ENCODE data around the gene RFPL2. TPM values are rescaled to one million over a fixed set of nuclear protein-coding genes. Genes with fewer than 3 reads are reported as not detected.

The RFPL2 gene
- total and polyA plus RNA-seq, 2 of the 13 experiments (the other 11 are each of a cell fraction or from before 2014, with no cell fraction given) = not detected

GRCh38 chr22:32199341-32199740, 5.5 kb downstream of the RFPL2 start:
- intact Hi-C loops (cut with micrococcal nuclease; ENCODE audit: unreplicated experiment) = no loop called here
- Histone ChIP-seq H3K36me3 (replicated peaks in 1 of 2; ENCODE audit: control insufficient read depth in 1 of 2, insufficient read depth in 2 of 2, low read length in 2 of 2) (no peaks in the 10 kb centered on the region), H3K4me3 (replicated peaks in 1 of 3; ENCODE audit: insufficient read depth in 1 of 3, low read depth in 2 of 3, low read length in 3 of 3) (no peak overlapping the region), H3K27me3 (ENCODE audit: control insufficient read depth in 1 of 2, insufficient read depth in 2 of 2, low read length in 2 of 2) (peaks cover 1 to 9% of the 10 kb centered on the region in 2 experiments; a peak in 2 of 5 replicates), H3K4me1 (ENCODE audit: insufficient read depth, low read length) (peaks cover 14% of the 10 kb centered on the region), H2AFZ (ENCODE audit: low read length) (no peak overlapping the region), H3K9me3 (ENCODE audit: low read length) (no peaks in the 10 kb centered on the region), H3K9ac (ENCODE audit: insufficient read depth, low read depth, low read length) (no peak overlapping the region), H3K27ac (ENCODE audit: extremely low read length, insufficient read depth, low read length) (no peak overlapping the region), H3K79me2 (ENCODE audit: insufficient read depth, low read length) (no peaks in the 10 kb centered on the region), H3K4me2 (ENCODE audit: low read depth, low read length) (no peak overlapping the region), H4K20me1 (ENCODE audit: insufficient read depth, low read length) (no peaks in the 10 kb centered on the region)
- FAIRE-seq = no peak
- 71% methylated on average over 5 of the region's 6 CpGs for WGBS (ENCODE audit: low lambda C conversion rate)
- ChIA-PET POLR2A (no interaction called here), CTCF (ENCODE audit: low intra/inter-chr PET ratio, low total read pairs) (no interaction called here)
- no peak for DNase-seq (ENCODE audit: low spot score)
- TF ChIP-seq ZNF737 (CRISPR knock-in tag; IDR thresholded peaks at IDR 0.05; ENCODE audit: borderline replicate concordance) (no peak), POLR2G (IDR thresholded peaks at IDR 0.05; ENCODE audit: low read depth, low read length) (no peak), HDAC2 (CRISPR knock-in tag; IDR thresholded peaks at IDR 0.05) (no peak), ZBTB46 (CRISPR knock-in tag; IDR thresholded peaks at IDR 0.05; ENCODE audit: borderline replicate concordance) (no peak), RBFOX2 (IDR thresholded peaks at IDR 0.05; ENCODE audit: low read depth, low read length) (no peak), ZNF326 (CRISPR knock-in tag; IDR thresholded peaks at IDR 0.05; ENCODE audit: borderline replicate concordance) (no peak), ARID3A (IDR thresholded peaks at IDR 0.05; ENCODE audit: low read depth, low read length) (no peak), ZBTB42 (CRISPR knock-in tag; IDR thresholded peaks at IDR 0.05) (no peak), GFI1 (CRISPR knock-in tag; IDR thresholded peaks at IDR 0.05; ENCODE audit: borderline replicate concordance) (no peak), MAX (IDR thresholded peaks at IDR 0.05) (no peak), ZFP36 (IDR thresholded peaks at IDR 0.05; ENCODE audit: borderline replicate concordance, low read depth, low read length, partially characterized antibody) (no peak), FOXO4 (CRISPR knock-in tag; conservative IDR thresholded peaks at IDR 0.05) (no peak), ATF7-NPFF (CRISPR knock-in tag; IDR thresholded peaks at IDR 0.05; ENCODE audit: low read depth) (no peak), TIGD3 (CRISPR knock-in tag; IDR thresholded peaks at IDR 0.05; ENCODE audit: borderline replicate concordance) (no peak), DPF2 (CRISPR knock-in tag; IDR thresholded peaks at IDR 0.05; ENCODE audit: borderline replicate concordance, low read depth) (no peak), HIVEP1 (CRISPR knock-in tag; IDR thresholded peaks at IDR 0.05) (no peak), ESRRA (CRISPR knock-in tag; IDR thresholded peaks at IDR 0.05; ENCODE audit: low read depth) (no peak)
- ATAC-seq = no peak
- BruUV-seq (replicated peaks) = no TSS peak
- in situ Hi-C loops (cut with HindIII; ENCODE audit: extremely low pct_ligation_motif_present, low pct_unique_long_range_greater_than_20kb) = no loop called here

Measured in HepG2 (cell line).